WTC11 (cell line): ENCODE data around the gene SRPK3. TPM values are rescaled to one million over a fixed set of nuclear protein-coding genes. Genes with fewer than 3 reads are reported as not detected.

Experiments
- ATAC-seq: fragments of 200-7000 bp; cut with Tn5 transposase; 2 replicates; pipeline ENCODE4 v1.10.0; 2021; ENCODE audit warnings: mild to moderate bottlenecking, moderate library complexity
- CTCF ChIA-PET: fragments of 300-600 bp; sonication (Branson Sonifier 250); formaldehyde crosslinking; loops from one replicate; lab custom pipeline; 2021; ENCODE audit warnings: antibody characterized with exemption; lab: Charles Lee
- POLR2A ChIA-PET: fragments of 350-600 bp; sonication (Branson Sonifier 250); formaldehyde crosslinking; loops from one replicate; lab custom pipeline; 2021; ENCODE audit warnings: antibody characterized with exemption; lab: Charles Lee
- DNase-seq: peaks from one replicate; pipeline ENCODE4 v3.0.0; 2021; ENCODE audit warnings: low spot score
- H3K27ac Mint-ChIP-seq: 2 replicates; pipeline ENCODE4 v1.8.0; 2021; ENCODE audit warnings: mixed read lengths
- H3K27me3 Mint-ChIP-seq: 2 replicates; pipeline ENCODE4 v1.8.0; 2021; ENCODE audit warnings: low read depth, mild to moderate bottlenecking, moderate library complexity, mixed read lengths
- H3K36me3 Mint-ChIP-seq: 2 replicates; pipeline ENCODE4 v1.8.0; 2021; ENCODE audit warnings: mixed read lengths
- H3K4me1 Mint-ChIP-seq: 2 replicates; pipeline ENCODE4 v1.8.0; 2022; ENCODE audit warnings: mixed read lengths
- H3K4me3 Mint-ChIP-seq: 2 replicates; pipeline ENCODE4 v1.8.0; 2021; ENCODE audit warnings: mild to moderate bottlenecking, moderate library complexity, mixed read lengths
- H3K9me3 Mint-ChIP-seq: 2 replicates; pipeline ENCODE4 v1.8.0; 2021; ENCODE audit warnings: mixed read lengths
- CBFB ChIP-seq: sonication (generic); formaldehyde crosslinking; IDR thresholded peaks from 2 replicates; pipeline ENCODE4 v1.8.1; 2022; ENCODE audit warnings: mild to moderate bottlenecking, low read depth, missing genetic modification reagents
- EMX1 ChIP-seq: fragments of 250-450 bp; sonication (Bioruptor Pico); IDR thresholded peaks from 2 replicates; pipeline ENCODE4 v1.8.0; 2021; ENCODE audit warnings: mild to moderate bottlenecking
- PRRX2 ChIP-seq: fragments of 250-450 bp; sonication (Bioruptor Pico); IDR thresholded peaks from 2 replicates; pipeline ENCODE4 v1.8.0; 2021; ENCODE audit warnings: mild to moderate bottlenecking
- SOX15 ChIP-seq: fragments of 250-450 bp; sonication (Bioruptor Pico); IDR thresholded peaks from 2 replicates; pipeline ENCODE4 v1.9.0; 2021; ENCODE audit warnings: mild to moderate bottlenecking
- TEAD1 ChIP-seq: sonication (generic); formaldehyde crosslinking; IDR thresholded peaks from 2 replicates; pipeline ENCODE4 v1.8.0; 2022; ENCODE audit warnings: mild to moderate bottlenecking, missing genetic modification reagents
- TEAD4 ChIP-seq: sonication (generic); formaldehyde crosslinking; IDR thresholded peaks from 2 replicates; pipeline ENCODE4 v1.8.0; 2022; ENCODE audit warnings: mild to moderate bottlenecking, missing genetic modification reagents
- ZNF317 ChIP-seq: sonication (generic); formaldehyde crosslinking; IDR thresholded peaks from 2 replicates; pipeline ENCODE4 v1.8.1; 2023; ENCODE audit warnings: low read depth, mild to moderate bottlenecking, moderate library complexity, missing genetic modification reagents, borderline replicate concordance
- total RNA-seq: library from RNA; stranded (reverse); gene quantifications from 3 replicates; pipeline ENCODE4 v1.2.3, GENCODE V29; 2021
- TF ChIP-seq, protein P1 (sequence below): sonication (generic); formaldehyde crosslinking; IDR thresholded peaks from 2 replicates; pipeline ENCODE4 v1.8.1; 2023; ENCODE audit warnings: mild to moderate bottlenecking, missing genetic modification reagents, borderline replicate concordance
- TF ChIP-seq, protein P2 (sequence below): sonication (generic); formaldehyde crosslinking; IDR thresholded peaks from 2 replicates; pipeline ENCODE4 v1.8.0; 2022; ENCODE audit warnings: mild to moderate bottlenecking, missing genetic modification reagents
- TF ChIP-seq, protein P3 (sequence below): sonication (generic); formaldehyde crosslinking; conservative IDR thresholded peaks from 2 replicates; pipeline ENCODE4 v1.8.1; 2022; ENCODE audit warnings: mild to moderate bottlenecking, missing genetic modification reagents
- TF ChIP-seq, protein P4 (sequence below): sonication (generic); formaldehyde crosslinking; IDR thresholded peaks from 2 replicates; pipeline ENCODE4 v1.8.1; 2022; ENCODE audit warnings: low read depth, missing genetic modification reagents, borderline replicate concordance
- TF ChIP-seq, protein P5 (sequence below): sonication (generic); formaldehyde crosslinking; IDR thresholded peaks from 2 replicates; pipeline ENCODE4 v1.8.1; 2022; ENCODE audit warnings: low read depth, mild to moderate bottlenecking, moderate library complexity, missing genetic modification reagents, borderline replicate concordance
- TF ChIP-seq, protein P6 (sequence below): fragments of 250-450 bp; sonication (Bioruptor Pico); IDR thresholded peaks from 2 replicates; pipeline ENCODE4 v1.9.0; 2021; ENCODE audit warnings: mild to moderate bottlenecking
- TF ChIP-seq, protein P7 (sequence below): sonication (generic); formaldehyde crosslinking; IDR thresholded peaks from 2 replicates; pipeline ENCODE4 v1.8.1; 2023; ENCODE audit warnings: mild to moderate bottlenecking, missing genetic modification reagents, moderate library complexity
- TF ChIP-seq, protein P8 (sequence below): fragments of 250-450 bp; sonication (Bioruptor Pico); IDR thresholded peaks from 2 replicates; pipeline ENCODE4 v1.9.0; 2021; ENCODE audit warnings: mild to moderate bottlenecking

Gene SRPK3
- total RNA-seq, 1 experiment from 2014 or later: not detected

DNA sequence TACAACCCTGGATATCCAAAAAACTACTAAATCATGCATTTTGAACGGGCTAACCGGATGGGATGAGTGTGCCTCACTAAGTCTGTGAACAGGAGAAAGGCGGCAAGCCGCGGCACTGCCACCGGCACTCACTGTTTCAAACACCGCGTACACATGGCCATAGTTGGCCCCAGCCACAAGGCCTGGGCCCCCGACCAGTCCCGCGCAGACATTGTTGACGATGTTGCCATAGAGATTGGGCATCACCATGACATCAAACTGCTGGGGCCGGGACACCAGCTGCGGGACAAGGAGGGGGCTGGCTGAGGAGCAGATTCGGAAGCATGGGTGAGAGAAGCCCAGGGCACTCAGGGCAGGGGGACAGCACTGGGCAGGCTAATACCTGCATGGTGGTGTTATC, 5.8 kb downstream of the SRPK3 start (continued):
- TF ChIP-seq, protein P1, sequence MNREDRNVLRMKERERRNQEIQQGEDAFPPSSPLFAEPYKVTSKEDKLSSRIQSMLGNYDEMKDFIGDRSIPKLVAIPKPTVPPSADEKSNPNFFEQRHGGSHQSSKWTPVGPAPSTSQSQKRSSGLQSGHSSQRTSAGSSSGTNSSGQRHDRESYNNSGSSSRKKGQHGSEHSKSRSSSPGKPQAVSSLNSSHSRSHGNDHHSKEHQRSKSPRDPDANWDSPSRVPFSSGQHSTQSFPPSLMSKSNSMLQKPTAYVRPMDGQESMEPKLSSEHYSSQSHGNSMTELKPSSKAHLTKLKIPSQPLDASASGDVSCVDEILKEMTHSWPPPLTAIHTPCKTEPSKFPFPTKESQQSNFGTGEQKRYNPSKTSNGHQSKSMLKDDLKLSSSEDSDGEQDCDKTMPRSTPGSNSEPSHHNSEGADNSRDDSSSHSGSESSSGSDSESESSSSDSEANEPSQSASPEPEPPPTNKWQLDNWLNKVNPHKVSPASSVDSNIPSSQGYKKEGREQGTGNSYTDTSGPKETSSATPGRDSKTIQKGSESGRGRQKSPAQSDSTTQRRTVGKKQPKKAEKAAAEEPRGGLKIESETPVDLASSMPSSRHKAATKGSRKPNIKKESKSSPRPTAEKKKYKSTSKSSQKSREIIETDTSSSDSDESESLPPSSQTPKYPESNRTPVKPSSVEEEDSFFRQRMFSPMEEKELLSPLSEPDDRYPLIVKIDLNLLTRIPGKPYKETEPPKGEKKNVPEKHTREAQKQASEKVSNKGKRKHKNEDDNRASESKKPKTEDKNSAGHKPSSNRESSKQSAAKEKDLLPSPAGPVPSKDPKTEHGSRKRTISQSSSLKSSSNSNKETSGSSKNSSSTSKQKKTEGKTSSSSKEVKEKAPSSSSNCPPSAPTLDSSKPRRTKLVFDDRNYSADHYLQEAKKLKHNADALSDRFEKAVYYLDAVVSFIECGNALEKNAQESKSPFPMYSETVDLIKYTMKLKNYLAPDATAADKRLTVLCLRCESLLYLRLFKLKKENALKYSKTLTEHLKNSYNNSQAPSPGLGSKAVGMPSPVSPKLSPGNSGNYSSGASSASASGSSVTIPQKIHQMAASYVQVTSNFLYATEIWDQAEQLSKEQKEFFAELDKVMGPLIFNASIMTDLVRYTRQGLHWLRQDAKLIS (CRISPR knock-in tag): no peak
- TF ChIP-seq TEAD4 (CRISPR knock-in tag) (no peak), TEAD1 (CRISPR knock-in tag) (no peak), SOX15 (CRISPR knock-in tag) (no peak)
- TF ChIP-seq, all 79 proteins: peak for 0

DNA sequence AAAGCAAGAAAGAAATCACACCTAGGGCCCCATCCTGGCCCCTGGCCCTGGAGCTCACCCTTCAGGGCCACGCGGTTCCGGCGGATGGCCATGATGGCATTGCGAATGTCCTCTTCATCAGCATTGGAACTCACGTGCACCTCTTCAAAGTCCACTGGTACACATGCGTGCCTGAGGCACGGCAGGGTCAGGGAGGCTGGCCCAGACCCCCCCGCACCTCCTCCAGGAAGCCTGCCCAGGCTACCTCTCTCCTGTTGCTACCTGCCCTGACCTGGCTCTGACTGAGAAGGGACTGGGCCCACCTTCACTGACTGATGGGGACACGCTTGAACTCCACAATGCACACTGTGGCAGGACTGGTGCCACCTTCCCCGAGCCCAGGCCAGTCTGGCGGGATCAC, 8.8 kb downstream of the SRPK3 start:
- ChIA-PET CTCF (no interaction called here), POLR2A (no interaction called here)
- TF ChIP-seq TEAD4 (CRISPR knock-in tag) (no peak), EMX1 (CRISPR knock-in tag) (no peak), CBFB (CRISPR knock-in tag) (no peak), ZNF317 (CRISPR knock-in tag) (no peak), TEAD1 (CRISPR knock-in tag) (no peak), PRRX2 (CRISPR knock-in tag) (no peak)
- TF ChIP-seq, protein P2, sequence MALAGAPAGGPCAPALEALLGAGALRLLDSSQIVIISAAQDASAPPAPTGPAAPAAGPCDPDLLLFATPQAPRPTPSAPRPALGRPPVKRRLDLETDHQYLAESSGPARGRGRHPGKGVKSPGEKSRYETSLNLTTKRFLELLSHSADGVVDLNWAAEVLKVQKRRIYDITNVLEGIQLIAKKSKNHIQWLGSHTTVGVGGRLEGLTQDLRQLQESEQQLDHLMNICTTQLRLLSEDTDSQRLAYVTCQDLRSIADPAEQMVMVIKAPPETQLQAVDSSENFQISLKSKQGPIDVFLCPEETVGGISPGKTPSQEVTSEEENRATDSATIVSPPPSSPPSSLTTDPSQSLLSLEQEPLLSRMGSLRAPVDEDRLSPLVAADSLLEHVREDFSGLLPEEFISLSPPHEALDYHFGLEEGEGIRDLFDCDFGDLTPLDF (CRISPR knock-in tag): no peak
- TF ChIP-seq, protein P3, sequence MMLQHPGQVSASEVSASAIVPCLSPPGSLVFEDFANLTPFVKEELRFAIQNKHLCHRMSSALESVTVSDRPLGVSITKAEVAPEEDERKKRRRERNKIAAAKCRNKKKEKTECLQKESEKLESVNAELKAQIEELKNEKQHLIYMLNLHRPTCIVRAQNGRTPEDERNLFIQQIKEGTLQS: no peak
- TF ChIP-seq, protein P4, sequence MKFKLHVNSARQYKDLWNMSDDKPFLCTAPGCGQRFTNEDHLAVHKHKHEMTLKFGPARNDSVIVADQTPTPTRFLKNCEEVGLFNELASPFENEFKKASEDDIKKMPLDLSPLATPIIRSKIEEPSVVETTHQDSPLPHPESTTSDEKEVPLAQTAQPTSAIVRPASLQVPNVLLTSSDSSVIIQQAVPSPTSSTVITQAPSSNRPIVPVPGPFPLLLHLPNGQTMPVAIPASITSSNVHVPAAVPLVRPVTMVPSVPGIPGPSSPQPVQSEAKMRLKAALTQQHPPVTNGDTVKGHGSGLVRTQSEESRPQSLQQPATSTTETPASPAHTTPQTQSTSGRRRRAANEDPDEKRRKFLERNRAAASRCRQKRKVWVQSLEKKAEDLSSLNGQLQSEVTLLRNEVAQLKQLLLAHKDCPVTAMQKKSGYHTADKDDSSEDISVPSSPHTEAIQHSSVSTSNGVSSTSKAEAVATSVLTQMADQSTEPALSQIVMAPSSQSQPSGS (CRISPR knock-in tag): no peak
- TF ChIP-seq, protein P5, sequence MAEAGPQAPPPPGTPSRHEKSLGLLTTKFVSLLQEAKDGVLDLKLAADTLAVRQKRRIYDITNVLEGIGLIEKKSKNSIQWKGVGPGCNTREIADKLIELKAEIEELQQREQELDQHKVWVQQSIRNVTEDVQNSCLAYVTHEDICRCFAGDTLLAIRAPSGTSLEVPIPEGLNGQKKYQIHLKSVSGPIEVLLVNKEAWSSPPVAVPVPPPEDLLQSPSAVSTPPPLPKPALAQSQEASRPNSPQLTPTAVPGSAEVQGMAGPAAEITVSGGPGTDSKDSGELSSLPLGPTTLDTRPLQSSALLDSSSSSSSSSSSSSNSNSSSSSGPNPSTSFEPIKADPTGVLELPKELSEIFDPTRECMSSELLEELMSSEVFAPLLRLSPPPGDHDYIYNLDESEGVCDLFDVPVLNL (CRISPR knock-in tag): no peak
- TF ChIP-seq, protein P6, sequence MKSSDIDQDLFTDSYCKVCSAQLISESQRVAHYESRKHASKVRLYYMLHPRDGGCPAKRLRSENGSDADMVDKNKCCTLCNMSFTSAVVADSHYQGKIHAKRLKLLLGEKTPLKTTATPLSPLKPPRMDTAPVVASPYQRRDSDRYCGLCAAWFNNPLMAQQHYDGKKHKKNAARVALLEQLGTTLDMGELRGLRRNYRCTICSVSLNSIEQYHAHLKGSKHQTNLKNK: no peak
- TF ChIP-seq, protein P7, sequence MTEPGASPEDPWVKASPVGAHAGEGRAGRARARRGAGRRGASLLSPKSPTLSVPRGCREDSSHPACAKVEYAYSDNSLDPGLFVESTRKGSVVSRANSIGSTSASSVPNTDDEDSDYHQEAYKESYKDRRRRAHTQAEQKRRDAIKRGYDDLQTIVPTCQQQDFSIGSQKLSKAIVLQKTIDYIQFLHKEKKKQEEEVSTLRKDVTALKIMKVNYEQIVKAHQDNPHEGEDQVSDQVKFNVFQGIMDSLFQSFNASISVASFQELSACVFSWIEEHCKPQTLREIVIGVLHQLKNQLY (CRISPR knock-in tag): no peak
- TF ChIP-seq, protein P8, sequence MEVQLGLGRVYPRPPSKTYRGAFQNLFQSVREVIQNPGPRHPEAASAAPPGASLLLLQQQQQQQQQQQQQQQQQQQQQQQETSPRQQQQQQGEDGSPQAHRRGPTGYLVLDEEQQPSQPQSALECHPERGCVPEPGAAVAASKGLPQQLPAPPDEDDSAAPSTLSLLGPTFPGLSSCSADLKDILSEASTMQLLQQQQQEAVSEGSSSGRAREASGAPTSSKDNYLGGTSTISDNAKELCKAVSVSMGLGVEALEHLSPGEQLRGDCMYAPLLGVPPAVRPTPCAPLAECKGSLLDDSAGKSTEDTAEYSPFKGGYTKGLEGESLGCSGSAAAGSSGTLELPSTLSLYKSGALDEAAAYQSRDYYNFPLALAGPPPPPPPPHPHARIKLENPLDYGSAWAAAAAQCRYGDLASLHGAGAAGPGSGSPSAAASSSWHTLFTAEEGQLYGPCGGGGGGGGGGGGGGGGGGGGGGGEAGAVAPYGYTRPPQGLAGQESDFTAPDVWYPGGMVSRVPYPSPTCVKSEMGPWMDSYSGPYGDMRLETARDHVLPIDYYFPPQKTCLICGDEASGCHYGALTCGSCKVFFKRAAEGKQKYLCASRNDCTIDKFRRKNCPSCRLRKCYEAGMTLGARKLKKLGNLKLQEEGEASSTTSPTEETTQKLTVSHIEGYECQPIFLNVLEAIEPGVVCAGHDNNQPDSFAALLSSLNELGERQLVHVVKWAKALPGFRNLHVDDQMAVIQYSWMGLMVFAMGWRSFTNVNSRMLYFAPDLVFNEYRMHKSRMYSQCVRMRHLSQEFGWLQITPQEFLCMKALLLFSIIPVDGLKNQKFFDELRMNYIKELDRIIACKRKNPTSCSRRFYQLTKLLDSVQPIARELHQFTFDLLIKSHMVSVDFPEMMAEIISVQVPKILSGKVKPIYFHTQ (CRISPR knock-in tag): no peak
- ATAC-seq (no peak), DNase-seq (no peak)
- no peak overlapping the region for H3K4me3 Mint-ChIP-seq
- no peaks in the 10 kb centered on the region for H3K27me3 Mint-ChIP-seq
- H3K9me3 Mint-ChIP-seq: no peaks in the 10 kb centered on the region
- H3K4me1 Mint-ChIP-seq: peaks cover 5% of the 10 kb centered on the region
- peaks cover 3% of the 10 kb centered on the region for H3K36me3 Mint-ChIP-seq
- no peak overlapping the region for H3K27ac Mint-ChIP-seq
